ENCODE data around the gene LZTS3.
"Not testable (repeated sequence)": the region's sequence is repeated elsewhere in the genome, so short reads cannot be mapped to it uniquely, and the experiment has no call there.

Gene LZTS3

DNA sequence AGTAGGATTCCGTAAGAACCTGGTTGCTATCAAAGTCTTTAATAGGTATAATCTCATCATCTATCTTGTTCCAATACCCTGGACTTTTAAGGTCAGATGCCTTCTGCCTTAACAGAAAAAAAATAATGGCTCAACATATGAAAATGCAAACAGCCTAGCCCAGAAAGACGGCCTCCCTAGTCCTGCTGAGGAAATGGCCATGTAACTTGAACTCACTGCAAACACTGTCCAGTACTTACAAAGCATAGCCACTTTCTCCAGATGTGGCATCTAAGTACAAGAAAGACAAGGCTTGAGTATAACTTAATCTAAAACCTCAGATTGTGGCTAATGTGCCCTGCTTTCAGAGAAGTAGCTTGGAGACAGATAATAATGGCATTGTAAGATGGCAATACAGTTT is 40.2 kb downstream of the LZTS3 start:
- DNase-seq, result no peak

DNA sequence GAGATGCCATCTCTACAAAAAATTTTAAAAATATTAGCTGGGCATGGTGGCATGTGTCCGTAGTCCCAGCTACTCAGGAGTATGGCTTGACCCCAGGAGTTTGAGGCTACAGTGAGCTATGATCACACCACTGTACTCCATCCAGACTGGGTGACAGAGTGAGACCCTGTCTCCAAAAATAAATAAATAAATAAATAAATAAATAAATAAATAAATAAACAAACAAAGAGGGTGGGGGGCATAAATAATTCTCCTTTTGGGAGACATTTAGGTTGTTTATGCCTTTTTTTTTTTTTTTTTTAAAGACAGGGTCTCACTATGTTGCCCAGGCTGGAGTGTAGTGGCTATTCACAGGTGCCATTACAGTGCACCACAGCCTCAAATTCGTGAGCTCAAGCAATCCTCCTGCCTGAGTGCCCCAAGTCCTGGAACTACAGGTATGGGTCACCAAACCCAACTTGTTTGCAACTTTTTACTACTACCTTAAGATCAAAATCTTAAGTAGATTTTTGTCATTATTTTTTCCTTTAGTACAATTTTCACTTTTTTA is 43.2 kb downstream of the LZTS3 start:
- DNase-seq, result no peak

DNA sequence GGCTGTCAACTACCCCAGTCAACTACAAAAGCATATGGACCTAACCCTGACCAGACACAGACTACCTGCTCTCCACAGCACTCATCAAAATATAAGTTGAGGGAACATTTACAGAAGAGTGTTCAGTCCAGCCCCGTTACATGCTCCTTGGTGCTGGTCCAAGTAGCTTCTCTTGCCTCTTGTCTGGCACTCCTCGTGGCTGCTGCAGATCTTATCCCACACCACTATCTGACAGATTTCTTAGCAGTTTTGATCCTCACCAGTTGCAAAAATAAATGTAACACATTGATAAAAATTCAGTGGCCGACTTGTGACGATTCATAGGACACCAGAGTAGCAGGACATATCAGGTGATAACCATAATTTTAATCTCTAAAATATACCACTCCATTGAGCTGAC is 44.3 kb downstream of the LZTS3 start:
- DNase-seq, result no peak

DNA sequence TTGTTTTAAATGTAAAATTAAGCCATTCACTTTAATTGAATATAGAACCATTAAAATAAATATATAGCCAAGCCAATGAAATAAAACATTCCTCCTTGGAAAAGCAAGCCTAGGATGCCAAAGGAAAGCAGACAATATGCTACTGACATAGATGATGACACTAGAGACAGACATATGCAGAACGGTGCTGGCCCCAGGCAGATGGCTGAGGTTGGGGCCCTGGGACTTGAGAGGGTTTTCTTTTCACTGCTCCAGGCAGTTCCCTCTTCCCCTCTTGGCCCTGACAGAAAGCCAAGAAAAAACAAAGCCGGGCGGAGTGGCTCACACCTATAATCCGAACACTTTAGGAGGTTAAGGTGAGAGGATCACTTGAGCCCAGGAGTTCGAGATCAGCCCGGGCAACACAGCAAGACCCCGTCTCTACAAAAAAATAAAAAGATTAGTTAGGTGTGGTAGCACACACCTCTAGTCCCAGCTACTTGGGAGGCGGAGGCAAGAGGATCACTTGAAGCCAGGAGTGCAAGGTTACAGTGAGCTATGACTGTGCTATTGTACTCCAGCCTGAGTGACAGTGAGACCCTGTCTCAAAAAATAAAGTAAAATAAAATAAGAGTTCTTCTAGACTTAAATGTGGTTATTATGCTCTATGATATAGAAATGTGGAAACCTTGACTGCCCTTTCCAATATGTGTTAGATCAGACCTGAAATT is 44.9 kb downstream of the LZTS3 start:
- no peak for DNase-seq

DNA sequence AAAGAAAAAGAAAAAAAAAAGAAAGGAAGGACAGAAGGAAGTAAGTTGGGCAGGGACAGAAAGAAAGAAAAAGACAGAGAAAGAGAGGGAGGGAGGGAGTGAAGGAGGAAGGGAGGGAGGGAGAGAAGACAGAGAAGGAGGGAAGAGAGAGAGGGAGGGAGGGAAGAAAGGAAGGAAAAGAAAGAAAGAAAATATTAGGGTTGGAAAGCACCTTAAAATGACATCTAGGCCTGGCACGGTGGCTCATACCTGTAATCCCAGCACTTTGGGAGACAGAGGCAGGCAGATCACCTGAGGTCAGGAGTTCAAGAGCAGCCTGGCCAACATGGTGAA is 46.9 kb downstream of the LZTS3 start:
- no peak for DNase-seq

DNA sequence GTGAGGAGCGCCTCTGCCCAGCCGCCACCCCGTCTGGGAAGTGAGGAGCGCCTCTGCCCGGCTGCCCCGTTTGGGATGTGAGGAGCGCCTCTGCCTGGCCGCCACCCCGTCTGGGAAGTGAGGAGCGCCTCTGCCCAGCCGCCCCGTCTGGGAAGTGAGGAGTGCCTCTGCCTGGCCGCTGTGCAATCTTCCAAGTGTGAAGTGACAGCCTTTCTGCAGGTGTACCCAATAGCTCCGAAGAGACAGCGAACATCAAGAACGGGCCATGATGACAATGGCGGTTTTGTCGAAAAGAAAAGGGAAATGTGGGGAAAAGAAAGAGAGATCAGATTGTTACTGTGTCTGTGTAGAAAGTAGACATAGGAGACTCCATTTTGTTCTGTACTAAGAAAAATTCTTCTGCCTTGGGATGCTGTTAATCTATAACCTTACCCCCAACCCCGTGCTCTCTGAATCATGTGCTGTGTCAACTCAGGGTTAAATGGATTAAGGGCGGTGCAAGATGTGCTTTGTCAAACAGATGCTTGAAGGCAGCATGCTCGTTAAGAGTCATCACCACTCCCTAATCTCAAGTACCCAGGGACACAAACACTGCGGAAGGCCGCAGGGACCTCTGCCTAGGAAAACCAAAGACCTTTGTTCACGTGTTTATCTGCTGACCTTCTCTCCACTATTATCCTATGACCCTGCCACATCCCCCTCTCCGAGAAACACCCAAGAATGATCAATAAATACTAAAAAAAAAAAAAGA is 47.4 kb downstream of the LZTS3 start:
- not testable (repeated sequence) for DNase-seq

DNA sequence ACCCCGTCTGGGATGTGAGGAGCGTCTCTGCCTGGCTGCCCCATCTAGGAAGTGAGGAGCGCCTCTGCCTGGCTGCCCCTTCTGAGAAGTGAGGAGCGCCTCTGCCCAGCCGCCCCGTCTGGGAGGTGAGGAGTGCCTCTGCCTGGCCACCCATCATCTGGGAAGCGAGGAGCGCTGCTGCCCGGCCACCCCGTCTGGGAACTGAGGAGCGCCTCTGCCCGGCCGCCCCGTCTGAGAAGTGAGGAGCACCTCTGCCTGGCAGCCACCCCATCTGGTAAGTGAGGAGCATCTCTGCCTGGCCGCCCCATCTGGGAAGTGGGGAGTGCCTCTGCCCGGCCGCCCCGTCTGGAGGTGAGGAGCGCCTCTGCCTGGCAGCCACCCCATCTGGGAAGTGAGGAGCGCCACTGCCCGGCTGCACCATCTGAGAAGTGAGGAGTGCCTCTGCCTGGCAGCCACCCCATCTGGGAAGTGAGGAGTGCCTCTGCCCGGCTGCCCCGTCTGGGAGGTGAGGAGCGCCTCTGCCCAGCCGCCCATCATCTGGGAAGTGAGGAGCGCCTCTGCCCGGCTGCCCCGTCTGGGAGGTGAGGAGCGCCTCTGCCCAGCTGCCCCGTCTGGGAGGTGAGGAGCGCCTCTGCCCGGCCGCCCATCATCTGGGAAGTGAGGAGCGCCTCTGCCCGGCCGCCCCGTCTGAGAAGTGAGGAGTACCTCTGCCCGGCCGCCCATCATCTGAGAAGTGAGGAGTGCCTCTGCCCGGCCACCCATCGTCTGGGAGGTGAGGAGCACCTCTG is 48.4 kb downstream of the LZTS3 start:
- not testable (repeated sequence) for DNase-seq

DNA sequence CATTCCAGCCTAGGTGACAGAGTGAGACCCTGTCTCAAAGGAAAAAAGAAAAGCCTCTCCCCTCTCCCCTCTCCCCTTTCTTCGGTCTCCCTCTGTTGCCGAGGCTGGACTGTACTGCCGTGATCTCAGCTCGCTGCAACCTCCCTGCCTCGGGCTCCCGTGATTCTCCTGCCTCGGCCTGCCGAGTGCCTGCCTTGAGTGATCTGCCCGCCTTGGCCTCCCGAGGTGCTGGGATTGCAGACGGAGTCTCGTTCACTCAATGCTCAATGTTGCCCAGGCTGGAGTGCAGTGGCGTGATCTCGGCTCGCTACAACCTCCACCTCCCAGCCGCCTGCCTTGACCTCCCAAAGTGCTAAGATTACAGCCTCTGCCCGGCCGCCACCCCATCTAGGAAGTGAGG is 49.2 kb downstream of the LZTS3 start:
- not testable (repeated sequence) for DNase-seq

DNA sequence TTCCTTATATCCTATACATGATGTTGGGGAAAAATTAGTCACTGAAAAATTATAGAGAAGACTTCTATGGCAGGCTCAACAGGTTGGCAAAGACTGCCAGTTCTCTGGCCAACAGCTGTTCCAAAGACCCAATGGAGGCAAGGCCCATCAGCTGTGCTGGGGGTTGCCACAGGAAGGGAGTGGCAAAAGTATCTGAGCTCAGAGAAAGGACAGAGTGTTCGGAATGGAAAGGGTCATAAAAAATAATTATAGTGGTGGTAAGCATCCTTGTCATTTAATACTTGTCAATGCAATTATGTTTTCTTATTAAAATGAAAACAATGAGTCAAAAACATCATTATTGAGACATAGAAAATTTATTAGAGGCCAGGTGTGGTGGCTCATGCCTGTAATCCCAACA is 49.8 kb downstream of the LZTS3 start:
- DNase-seq, result no peak

DNA sequence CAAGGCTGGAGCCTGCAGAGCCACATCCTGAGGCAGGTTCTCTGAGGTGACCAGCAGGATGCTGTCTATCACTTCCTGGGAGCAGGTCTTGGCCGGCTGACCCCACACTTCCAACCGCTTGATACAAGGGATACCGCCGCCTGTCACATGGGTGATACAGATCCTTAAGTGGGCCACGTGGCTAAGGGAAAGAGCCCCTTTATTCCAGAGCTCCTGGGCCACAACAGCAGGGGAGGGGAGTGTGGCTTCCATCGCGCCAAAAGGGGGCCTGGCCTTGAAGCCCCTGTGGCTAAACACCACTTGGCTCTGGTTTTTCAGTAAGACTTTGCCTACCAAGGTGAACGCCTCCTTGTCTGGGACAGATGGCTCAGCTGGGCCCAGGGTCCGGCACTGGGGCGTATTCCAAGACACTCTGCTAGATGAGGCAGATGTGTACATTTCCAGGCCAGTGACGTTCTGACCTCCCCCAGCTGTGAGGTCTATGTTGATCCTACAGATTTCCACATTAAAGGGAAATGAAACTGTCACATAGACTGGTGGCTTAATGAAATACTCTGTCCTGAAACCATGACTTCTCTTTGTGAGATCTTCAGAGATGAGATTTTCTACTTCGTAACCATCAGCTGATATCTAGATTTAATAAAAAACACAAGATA is 51.3 kb downstream of the LZTS3 start:
- DNase-seq, result no peak

DNA sequence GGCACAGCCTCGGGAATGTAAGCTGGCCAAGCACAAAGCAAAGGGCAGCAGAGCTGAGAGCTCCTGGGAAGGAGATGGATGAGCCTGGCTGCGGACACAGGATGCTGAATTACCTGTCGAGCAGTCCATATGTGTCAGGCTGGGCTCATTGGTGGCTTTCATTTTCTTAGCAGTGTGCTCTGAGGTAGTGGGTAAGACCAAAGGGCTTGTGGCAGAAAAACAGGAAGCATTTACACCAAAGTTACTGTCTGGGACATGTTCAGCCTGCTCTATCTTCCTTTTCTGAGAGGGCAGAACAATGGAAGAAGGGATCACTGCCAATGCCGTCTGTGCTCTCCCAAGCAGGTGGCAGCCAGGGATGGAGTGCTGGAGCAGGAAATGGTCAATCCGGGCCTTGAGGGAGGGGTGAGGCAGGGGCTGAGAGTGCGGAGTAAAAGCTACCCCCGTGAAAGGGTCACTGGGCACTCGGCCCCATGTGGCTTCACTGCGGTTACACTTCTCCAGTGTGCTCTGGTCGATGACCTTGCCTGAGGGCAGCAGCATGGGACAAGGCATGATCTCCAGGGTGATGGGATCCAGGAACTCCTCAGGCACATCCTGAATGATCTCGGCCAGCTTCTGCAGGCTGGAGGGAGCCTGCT is 52.0 kb downstream of the LZTS3 start:
- DNase-seq, result no peak

DNA sequence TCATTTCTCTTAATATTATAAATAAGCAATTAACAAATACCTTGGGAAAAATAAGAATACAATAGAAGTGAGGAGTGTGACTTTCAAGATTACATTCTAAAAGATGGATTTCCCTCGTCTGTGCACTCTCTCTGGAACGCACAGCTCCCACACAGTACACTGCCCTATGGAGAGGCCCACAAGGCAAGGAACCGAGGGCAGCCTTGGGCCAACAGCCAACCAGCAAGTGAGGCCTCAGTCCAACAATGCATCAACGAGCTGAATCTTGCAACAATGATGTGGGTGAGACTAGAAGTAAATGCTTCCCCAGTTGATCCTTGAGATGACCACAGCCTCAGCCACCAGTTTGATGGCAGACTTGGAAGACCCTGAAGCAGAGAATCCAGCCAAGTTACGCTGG is 54.3 kb downstream of the LZTS3 start:
- DNase-seq, result no peak

DNA sequence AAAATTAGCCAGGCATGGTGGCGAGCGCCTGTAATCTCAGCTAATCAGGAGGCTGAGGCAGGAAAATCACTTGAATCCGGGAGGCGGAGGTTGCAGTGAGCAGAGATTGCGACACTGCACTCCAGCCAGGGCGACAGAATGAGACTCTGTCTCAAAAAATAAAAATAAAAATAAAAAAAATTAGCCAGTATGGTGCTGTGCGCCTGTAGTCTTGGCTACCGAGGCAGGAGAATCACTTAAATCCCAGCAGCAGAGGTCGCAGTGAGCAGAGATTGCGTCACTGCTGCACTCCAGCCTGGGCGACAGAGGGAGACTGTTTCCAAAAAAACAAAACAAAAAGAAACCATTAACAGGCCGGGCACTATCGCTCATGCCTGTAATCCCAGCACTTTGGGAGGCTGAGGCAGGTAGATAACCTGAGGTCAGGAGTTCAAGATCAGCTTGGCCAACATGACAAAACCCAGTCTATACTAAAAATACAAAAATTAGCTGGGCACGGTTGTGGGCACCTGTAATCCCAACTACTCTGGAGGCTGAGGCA is 55.4 kb downstream of the LZTS3 start:
- peak in 1 of 2 experiments; percentile 50 for DNase-seq

DNA sequence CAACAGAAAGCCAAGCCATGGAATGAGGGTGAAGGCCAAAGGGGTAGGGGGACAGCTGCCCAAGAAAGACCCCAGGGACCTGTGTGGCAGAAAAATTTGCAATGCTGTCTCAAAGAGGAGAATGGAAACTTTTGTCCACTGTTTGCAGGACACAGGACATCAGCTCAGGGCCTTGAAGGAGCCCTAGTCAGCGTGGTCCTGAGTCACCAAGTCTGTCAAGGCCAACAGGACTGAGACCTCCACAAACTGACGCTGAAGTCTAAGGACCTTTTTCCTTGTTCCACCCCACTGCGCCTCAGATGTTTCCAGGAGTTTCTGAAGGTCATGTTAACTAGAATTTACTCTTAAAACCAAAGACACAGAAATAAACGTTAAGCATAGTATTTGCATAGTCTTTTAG is 57.0 kb downstream of the LZTS3 start:
- DNase-seq, result no peak

DNA sequence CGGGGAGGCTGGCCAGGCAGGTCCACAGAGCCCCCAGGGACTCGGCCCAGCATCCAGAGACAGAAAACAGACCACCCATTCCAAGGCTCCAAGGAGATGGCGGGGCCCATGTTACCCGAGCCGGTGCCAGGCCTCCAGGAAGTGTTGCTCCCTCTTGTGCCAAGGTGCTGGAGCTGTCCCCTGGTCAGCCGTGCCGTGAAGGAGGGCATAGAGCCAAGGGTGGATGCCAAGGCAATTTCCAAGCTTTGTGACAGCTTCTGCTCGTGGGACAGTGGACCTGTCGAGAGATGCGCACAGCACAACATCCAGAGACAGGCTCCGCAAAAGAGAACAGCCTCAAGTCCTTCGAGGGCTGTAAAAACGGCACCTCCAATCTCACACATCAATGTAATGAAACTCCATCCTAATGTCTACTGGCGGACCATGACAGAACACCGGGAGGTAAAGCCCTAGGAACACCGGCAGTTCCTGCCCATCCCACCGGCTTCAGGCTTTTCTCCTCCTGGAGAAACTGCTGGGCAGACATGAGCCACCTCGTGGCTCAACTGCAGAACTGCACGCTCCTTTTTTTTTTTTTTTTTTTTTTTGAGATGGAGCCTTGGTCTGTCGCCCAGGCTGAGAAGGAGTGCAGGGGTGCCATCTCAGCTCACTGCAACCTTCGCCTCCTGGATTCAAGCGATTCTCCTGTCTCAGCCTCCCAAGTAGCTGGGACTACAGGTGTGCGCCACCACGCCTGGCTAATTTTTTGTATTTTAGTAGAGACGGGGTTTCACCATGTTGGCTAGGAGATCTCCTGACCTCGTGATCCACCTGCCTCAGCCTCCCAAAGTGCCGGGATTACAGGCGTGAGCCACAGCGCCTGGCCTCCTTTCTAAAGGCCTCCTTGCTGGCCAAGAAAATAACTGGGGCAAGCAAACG is 57.9 kb downstream of the LZTS3 start:
- DNase-seq, result peak; percentile 33 to 53

All from activated T-cell treated with anti-CD3 and anti-CD28 coated beads, Interleukin-2, amount 50 U/mL, for 48 hours (primary cell).